Ureter (tissue), 1 donor: ENCODE measurements around the gene SCD5. TPM values are rescaled to one million over a fixed set of nuclear protein-coding genes. Genes with fewer than 3 reads are reported as not detected.

Source experiments
- DNase-seq: peaks from one replicate; pipeline ENCODE4 v3.0.0-alpha.2; 2020; ENCODE audit warnings: low spot score
- total RNA-seq: library from RNA; stranded (reverse); gene quantifications from one replicate; pipeline ENCODE4 v1.2.4, GENCODE V29; 2023
- donor health status: DM: yes; HTN: yes; CAD: no.

SCD5 gene
- total RNA-seq, 1 donor from 2014 or later = 7.3 TPM

DNA sequence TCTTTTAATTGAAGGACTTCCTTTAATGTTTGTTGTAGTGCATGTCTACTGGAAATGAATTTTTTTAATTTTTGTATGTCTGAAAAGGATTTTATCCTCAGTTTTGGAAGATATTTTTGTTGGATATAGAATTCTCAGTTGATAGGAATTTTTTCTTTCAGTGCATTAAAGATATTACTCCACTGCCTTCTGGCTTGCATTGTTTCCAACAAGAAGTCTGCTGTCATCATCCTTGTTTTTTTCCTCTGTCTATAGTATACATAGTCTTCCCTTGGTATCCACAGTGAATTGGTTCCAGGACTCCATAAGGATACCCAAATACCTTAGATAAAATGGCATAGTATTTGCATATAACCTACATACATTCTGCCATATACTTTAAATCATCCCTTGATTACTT is 33.5 kb downstream of the SCD5 start:
- no peak for DNase-seq

DNA sequence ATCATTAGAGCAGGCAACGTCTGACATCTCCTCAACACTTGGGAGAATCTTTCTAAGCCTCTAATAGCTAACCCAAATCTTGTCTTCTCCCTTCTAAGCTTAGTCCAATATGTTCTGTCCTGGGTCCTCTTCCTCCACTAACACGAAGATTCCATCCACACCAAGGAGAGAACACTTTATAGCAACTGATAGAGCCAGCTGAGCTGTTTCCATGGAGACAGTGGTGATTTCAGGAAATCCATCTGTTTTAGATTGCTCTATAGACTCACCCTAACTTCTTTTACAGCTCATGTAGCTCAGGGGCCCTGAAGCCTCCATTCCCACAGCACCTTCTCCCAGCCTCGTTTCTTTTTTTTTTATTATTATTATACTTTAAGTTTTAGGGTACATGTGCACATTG is 37.4 kb downstream of the SCD5 start:
- no peak for DNase-seq

DNA sequence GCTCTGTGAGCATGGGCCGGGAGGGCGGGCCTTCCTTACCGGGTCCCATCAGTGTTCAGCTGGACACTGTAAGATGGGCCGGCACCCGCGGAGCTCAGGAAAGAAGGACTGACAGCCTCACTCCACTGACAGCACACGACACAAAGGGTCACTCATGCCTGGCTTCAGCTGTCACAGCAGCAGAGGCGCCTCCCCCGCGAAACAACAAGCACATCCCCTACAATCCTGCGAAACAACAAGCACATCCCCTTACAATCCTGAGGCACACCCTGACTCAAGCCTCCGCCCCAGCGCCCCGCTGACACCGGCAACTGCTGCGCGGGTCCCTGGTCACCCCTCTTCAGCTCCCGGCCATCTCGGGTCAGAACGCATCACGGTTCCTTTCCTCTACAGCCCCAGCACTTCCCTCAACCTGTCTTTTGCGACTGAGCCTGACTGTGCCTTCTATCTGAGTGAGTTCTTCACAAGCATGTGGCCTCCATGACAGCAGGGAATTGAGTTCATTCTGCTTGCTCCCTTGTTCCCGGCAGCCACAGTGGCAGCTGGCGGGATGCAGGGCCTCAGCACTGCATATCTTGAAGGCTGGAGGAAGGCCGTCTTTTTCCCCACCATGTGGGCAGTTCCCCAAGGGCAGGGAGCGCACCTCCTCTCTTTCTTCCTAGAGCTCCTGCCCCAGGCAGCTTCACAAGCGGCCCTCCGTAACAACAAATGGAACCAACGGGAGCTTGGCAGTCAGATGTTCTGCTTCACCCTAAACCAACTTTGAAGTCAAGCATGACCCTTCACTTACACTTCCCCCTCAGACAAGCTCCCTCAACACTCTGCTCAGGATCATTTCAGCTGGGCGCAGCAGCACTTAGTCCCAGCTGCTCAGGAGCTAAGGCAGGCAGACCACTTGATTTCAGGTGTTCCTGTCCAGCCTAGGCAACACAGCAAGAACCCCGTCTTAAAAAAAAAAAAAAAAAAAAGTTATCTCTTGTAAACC is 39.6 kb downstream of the SCD5 start:
- DNase-seq = no peak

DNA sequence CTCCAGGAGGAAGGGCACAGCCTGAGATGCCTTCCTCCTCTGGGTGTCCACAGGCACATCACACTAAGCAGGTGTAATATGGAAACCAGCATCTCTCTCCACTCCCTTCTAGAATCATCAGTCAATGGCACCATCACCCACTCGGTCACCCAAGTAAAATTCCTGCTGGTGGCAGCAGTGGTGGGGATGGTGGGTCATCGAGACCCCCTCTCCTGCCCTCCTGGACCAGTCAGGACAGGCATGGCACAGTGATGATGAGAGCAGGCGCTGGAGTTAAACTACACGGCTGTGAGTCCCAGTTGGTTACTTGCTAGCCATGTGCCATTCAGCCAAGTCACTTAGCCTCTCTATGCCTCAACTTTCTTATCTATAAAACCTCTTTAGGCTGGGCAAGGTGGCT is 42.5 kb downstream of the SCD5 start:
- no peak for DNase-seq

DNA sequence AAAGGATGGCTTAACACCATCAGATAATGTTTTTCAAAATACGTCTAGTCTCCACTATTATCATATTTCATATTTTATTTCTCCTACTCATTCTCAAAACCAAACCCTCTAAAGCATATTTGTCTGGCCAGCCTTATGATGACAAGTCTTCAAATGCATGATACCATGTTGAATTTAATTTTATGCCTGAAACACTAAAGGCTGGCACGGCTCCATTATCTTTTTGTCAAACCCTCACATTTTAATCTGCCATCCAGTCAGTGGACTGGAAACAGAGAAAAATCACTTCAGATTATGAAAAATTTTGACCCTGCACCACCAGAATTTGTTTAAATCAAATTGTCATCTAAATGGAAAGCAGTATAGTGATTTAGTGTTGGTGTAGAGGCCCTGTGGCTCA is 42.9 kb downstream of the SCD5 start:
- no peak for DNase-seq

DNA sequence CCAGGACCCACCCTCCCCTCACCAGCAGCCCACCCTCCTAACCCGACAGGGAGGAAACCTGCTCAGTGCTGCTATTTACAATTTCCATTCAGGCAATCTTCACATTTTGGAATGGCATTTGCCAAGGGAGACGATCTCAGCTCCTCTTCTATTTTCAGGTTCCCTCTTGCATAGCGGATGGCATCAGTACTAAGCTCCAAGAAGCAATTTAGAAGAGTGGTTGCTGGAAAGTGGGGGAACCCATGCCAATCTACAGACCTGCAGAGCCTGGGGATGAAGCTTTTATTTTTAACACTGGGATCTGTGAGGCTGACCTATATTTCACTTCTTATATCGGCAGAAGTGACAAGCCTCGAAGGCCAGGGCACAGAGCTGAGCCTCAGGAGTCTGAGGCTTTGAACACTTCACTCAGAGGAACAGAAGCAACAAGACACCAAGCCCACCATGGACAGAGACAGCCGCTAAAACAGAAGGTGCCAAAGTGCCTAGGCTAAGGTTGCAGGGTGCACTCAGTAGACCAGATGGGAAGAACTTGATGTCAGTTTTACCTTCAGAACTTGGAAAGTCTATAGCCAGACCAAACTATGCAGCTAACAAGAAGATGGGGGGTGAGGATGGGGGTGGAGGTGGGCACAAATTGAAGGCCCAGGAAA is 44.0 kb downstream of the SCD5 start:
- DNase-seq = no peak

DNA sequence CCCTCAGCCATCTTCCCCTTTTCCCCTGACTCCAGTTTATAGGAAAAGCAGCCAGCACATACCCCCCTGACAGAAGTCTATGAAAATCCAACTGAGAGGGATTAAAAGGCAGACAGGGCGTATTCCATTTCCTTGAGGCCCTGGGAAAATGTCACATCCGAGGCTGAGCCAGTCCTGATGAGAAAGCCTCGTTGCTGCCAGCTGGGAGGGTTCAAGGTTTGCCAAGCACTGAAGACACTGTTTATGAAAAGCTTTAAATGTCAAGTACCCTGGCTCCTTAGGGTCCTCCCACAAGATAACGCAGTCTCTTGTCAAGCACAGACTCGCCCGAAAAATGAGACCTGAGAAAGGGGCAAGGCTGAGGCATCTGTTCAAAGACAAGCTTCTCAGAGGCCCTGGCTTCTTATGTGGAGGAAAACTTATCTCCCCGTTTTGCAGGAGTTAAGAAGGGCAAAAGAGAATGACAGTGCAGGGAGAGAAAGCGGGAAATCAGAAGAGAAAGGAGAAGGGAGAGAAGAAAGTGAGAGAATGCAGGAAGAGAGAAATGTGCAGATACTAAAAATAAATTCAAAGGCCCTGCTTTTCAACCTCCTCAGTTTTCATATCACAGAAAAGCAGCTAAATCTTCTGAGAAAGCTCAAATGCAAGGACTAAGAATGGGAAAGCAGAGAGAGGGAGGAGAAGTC is 44.7 kb downstream of the SCD5 start:
- no peak for DNase-seq

DNA sequence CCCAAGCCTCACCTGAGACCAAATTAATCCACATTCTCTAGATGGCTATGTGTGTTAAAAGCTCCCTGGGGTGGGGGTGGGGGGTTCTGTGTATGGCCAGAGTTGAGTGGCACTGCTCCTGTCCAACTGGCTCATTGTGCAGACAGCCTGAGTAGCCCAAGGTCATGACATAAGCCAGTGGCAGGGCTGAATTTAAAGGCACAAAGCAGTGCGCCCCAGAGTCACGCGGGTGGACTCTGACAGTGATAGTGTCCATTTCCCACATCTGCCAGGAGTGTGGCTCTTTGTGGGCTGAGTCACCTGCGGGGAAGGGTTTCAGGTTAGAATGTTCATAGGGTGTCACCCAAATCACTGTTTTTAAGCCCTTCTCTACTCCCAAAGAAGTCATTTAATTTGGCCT is 45.4 kb downstream of the SCD5 start:
- no peak for DNase-seq

DNA sequence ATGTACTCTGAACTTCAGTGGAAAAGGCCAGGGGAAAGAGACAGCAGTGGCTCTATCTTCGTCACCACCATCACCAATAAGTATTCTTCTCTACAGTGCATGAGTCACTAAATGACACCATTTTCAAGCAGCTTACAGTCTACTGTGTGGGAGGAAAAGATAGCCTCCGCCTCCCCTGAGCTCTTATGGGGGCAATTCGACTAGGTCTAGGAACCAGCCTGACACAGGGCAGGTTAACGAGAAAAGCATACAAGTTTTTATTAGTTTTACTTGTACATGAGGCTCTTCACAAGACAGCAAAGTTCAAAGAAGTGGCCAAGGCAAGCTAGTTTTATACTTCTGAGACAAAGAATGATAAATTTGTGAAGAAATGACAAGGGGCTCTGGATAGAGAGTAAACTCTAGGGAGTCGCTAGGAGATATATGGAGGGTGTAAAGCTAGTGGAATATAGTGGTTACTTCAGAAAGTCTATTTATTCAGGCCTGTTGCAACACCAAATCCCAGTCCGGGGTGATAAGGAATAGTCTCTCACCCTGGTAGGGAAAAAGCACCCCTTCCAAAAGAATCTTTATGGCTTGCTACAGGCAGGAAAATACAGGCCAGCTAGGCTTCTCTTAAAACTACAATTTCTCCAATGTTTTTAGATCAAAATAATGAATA is 49.7 kb downstream of the SCD5 start:
- no peak for DNase-seq

DNA sequence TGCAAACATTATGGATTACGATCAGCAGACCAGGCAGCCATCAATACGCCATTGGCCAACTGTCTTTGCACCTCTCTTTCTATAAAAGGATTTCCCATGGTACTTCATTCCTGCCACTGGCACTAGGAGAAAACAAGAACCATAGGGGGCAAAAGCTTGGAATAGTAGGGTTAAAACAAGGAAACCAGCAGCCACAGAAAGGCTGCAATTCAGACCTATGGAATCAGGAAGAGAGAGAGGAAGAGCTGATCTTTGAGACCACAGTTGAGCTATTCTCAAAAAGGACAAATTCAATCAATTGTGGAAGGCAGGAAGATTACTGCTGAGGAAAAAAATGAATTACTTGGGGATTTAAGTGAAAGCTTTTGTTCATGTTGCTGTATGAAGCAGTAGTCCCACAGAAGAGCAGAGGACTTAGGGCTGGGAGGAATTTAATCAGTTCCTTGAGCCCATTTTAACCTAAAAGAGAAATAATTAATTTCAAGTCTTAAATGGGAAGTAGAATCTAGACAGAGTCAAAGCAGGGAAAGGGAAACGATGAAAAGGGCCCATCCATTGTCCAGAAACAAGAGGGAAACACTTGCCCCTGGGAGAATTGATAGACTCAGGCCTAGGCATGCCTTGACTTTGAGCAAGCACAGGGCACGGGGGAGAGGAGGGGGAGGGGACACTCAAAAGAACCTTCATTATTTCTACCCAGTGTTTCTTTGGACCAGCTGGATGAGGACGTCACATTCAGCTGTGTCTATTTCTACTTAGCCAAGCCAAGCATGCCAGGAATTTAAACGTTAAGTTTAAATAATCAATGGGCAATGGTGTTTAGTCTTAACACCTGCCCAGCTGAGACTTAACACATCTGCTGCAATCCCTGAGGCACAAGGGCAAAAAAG is 50.7 kb downstream of the SCD5 start:
- DNase-seq = no peak

DNA sequence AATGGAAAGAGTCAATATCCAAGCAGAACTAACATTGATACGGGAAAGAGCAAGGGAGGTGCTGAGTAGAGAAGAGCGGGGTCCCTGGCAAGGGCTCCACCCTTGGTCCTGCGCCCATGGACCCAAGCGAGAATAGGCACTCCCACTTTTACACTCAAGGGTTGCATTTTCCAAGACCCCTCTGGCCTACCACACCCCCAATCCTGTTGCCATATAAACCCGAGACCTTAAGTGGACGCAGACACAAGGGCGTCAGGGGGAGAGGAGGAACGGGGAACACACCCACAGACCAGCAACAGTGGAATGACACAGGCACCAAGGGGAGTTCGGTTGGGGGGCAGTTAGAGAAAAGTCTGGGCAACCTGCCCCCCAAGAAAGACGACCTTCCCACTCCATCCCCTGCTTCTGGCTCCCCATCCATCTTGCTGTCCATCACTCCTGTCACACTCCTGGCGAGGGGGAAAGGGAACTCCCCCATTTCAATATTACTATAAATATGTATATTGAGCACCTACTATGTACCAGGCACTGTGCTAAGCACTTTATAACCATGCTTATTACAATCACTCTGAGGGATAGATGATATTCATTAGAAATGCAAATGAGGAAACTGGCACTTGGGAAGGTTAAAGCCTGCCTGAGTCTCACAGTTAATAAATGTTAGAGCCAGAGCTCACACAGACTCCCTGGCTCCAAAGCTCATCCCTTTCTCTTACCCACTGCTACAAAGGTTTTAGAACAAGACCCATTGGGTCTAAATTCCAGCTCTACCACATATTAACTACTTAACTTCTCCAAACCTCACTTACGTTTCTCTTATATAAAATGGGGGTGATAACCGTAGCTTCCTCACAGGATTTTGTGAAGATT is 51.7 kb downstream of the SCD5 start:
- DNase-seq = no peak

DNA sequence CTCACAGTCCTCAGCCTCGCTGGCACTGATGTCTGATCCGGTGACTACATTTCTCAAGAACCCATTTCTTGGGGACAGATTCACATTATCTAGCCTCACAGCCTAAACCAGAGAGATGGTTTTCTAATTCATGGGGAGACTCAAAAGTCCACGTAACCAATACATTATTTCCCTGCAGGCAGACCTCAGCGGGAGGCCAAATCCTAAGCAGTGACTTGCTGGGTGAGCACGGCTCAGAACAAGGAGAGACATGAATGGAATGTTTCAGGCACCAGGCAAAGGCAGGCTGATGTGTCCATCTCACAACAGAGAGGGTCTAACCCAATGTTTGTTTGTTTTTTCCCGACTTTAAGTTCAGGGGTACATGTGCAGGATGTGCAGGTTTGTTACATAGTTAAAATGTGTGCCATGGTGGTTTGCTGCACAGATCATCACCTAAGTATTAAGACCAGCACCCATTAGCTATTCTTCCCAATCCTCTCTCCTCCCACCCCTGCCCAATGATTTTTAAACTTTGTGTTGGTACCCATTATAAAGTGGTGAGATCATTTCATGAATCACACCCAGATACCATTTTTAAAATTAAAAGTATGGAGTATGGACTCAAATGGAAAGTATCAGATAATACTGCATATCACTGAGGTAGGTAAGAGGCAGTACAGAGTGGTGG is 53.3 kb downstream of the SCD5 start:
- DNase-seq = no peak

DNA sequence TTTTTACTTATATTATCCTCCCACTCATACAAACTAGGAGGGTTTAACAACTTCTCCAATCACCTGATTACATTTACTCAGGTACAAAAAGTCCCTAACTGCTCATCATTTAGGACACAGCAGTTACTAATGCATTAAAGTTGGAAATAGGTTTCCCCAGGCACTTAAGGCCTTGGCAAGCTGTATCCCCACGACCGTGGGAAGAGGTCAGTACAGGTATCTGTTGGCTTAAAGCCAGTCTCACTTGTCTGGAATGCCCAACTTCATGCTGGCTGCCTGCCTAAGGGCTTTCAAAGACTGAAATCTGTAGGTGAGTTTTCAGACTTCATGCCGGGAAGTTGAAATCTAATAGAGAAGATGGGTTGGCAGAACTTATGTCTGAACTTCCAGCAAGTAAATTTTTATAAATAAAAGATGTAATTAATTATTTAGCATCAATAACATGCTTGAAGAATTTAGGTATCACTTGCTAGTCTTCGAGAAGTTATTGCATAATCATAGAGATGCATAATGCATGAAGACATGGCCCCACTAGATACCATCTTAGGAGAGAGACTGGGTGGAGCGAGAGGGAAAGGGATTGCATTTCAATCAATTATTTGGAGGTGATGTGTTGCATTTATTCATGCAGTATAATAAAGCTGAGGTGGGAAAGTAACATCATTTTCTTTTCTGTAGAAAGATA is 54.2 kb downstream of the SCD5 start:
- DNase-seq = no peak

DNA sequence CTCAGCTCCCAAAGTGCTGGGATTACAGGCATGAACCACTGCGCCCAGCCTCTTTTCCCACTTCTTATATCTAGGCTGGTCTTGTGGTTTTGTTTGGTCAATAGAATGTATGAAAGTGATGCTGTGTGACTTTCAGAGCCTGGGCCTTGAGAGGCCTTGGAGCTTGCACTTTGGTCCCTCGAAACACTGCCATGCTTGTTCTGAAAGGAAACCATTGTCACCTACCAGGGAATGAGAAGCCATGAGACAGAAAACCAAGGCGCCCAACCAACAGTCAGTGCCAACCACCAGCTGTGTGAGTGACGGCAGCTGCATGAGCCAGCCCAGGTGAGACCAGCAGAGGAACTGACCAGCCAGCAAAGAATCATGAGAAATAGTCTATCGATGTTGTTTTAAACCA is 57.4 kb downstream of the SCD5 start:
- no peak for DNase-seq

DNA sequence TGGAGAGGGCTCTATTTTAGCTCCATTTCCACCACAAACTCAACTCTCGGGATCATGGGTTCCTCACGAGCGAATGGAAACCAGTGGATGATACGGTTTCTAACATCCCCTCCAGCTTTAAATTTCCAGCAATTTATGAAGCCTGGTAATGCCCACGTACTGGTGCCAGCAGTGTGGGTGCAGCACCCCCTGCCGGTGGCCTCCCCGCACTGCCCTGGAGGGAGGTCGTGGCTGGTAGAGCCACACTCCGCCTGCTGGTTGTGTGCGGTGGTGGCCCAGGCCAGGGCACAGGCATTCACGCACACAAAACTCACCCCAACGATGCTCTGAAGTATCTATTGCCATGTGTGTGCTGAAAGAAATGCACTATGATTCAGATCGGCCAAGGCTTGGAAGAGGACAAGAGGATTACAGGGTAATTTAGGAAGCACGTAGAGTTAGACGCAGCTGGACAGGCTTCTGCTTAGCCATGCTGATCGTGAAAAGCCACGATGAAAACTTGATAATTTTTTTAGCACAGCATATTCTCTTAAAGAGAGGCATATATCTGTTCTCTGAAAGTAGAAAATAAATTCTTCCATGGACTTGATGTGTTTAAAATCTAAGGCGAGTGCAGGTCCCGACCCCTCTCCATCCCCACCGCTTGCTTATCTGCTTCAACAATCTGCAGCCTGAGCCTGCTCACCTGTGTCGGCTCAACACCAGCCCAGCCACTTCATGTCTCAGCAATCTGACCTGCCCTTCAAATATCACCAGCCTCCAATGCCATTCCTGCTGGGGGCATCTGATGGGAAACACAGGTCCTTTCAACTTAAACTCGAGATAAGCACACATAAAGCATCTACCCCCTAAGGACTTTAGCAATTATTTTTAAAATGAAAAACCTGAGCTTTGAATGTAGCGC is 59.1 kb downstream of the SCD5 start:
- peak; percentile 54 for DNase-seq

DNA sequence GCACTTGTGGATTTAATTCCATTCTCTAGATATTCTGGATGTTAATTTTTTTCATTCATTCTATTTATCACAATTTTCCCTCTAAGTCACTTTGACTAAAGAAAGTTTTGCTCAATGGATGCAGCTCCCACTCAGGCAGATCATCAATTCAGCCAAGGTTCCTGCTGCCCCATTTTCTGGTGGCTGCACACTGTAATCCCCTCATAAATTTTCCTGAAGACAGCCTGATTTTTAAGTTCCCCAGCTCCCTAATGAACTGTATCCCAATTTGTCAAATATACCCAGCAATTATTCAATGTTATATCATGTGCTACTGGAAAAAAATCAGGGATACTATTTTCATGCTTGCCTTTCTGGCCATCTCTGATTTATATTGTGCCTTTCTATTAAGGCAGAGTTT is 61.2 kb downstream of the SCD5 start:
- DNase-seq = no peak

DNA sequence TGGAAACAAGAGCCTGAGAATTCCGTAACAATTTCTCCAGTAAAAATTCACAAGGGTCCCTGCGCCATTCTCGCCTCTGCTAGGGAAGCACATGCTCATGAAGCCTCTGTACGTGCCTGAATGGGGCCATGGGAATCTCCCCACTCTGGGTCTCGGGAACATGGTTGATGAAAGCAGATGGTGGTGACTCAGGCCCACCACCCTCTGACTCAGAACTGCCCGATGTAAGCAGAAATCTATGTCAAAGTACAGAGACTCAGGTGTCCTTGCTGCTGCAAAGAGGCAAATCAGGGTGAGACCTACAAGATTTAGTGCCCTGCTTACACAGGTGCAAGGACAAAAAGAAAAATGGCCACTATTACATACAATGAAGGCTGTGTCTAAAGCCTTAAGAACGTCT is 65.0 kb downstream of the SCD5 start:
- no peak for DNase-seq

DNA sequence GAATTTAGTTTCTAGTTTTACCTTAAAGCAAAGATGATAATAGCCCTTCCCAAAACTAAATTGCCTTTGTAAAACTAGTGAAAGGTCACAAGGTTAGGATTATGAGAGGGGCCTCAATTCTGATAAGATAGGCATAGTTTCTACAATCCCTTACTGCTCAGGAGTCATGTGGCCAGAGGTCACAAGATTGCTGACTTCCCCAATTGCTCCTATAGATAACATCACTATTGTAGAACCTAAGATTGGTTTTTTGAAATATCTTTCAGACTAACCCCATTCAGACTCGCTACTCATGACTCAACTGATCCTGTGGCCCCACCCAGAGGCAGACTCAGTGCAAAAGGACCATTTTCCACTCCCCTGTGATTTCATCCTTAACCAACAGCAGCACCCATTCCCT is 70.3 kb downstream of the SCD5 start:
- no peak for DNase-seq
